ENCODE data around the gene ACOXL.

Gene ACOXL

GRCh38 chr2:110793034-110793433 is 60.7 kb downstream of the ACOXL start:
- Histone ChIP-seq H3K4me3 (ENCODE audit: low read length) (no peak overlapping the region), H3K27ac (ENCODE audit: low read depth, low read length) (no peak overlapping the region), H3K36me3 (ENCODE audit: control insufficient read depth, low read length) (no peaks in the 10 kb centered on the region), H3K9me3 (ENCODE audit: control insufficient read depth, insufficient read depth, low read length) (no peaks in the 10 kb centered on the region), H3K9me2 (replicated peaks; ENCODE audit: control insufficient read depth, low read length) (no peaks in the 10 kb centered on the region), H3K27me3 (ENCODE audit: control insufficient read depth, low read length) (peaks cover 49% of the 10 kb centered on the region), H3F3A (ENCODE audit: control insufficient read depth, insufficient read depth) (no peaks in the 10 kb centered on the region), H3K4me1 (ENCODE audit: control insufficient read depth, low read length) (no peaks in the 10 kb centered on the region), H3K4me2 (ENCODE audit: low read length) (no peak overlapping the region), H3K79me2 (ENCODE audit: control insufficient read depth, low read length) (no peaks in the 10 kb centered on the region), H4K20me1 (ENCODE audit: control insufficient read depth, insufficient read depth, low read depth, low read length) (no peaks in the 10 kb centered on the region)
- TF ChIP-seq EZH2phosphoT487 (IDR thresholded peaks at IDR 0.05; ENCODE audit: borderline replicate concordance, low read length), result no peak
- TF ChIP-seq CTCF (IDR thresholded peaks at IDR 0.05; ENCODE audit: low read depth, low read length, poor library complexity, severe bottlenecking), result no peak

GRCh38 chr2:110794390-110794789 is 62.0 kb downstream of the ACOXL start:
- Histone ChIP-seq H3K4me3 (ENCODE audit: low read length) (no peak overlapping the region), H3K79me2 (ENCODE audit: control insufficient read depth, low read length) (no peaks in the 10 kb centered on the region), H3K27me3 (ENCODE audit: control insufficient read depth, low read length) (peaks cover 46% of the 10 kb centered on the region), H3K9me3 (ENCODE audit: control insufficient read depth, insufficient read depth, low read length) (no peaks in the 10 kb centered on the region), H3K36me3 (ENCODE audit: control insufficient read depth, low read length) (no peaks in the 10 kb centered on the region), H3K27ac (ENCODE audit: low read depth, low read length) (no peak overlapping the region), H4K20me1 (ENCODE audit: control insufficient read depth, insufficient read depth, low read depth, low read length) (no peaks in the 10 kb centered on the region), H3K4me1 (ENCODE audit: control insufficient read depth, low read length) (no peaks in the 10 kb centered on the region), H3F3A (ENCODE audit: control insufficient read depth, insufficient read depth) (no peaks in the 10 kb centered on the region), H3K9me2 (replicated peaks; ENCODE audit: control insufficient read depth, low read length) (no peaks in the 10 kb centered on the region), H3K4me2 (ENCODE audit: low read length) (no peak overlapping the region)
- TF ChIP-seq CTCF (IDR thresholded peaks at IDR 0.05; ENCODE audit: low read depth, low read length, poor library complexity, severe bottlenecking), result no peak
- TF ChIP-seq EZH2phosphoT487 (IDR thresholded peaks at IDR 0.05; ENCODE audit: borderline replicate concordance, low read length), result no peak

- TF ChIP-seq EZH2phosphoT487 (IDR thresholded peaks at IDR 0.05; ENCODE audit: borderline replicate concordance, low read length) (no peak), CTCF (IDR thresholded peaks at IDR 0.05; ENCODE audit: low read depth, low read length, poor library complexity, severe bottlenecking) (no peak)
- H3K4me3 ChIP-seq (ENCODE audit: low read length), result no peak overlapping the region
- no peaks in the 10 kb centered on the region for H3K79me2 ChIP-seq (ENCODE audit: control insufficient read depth, low read length)
- H3K9me2 ChIP-seq (replicated peaks; ENCODE audit: control insufficient read depth, low read length), result no peaks in the 10 kb centered on the region
- H4K20me1 ChIP-seq (ENCODE audit: control insufficient read depth, insufficient read depth, low read depth, low read length), result no peaks in the 10 kb centered on the region
- H3K4me1 ChIP-seq (ENCODE audit: control insufficient read depth, low read length), result no peaks in the 10 kb centered on the region
- no peaks in the 10 kb centered on the region for H3F3A ChIP-seq (ENCODE audit: control insufficient read depth, insufficient read depth)
- no peak overlapping the region for H3K27ac ChIP-seq (ENCODE audit: low read depth, low read length)
- peaks cover 5% of the 10 kb centered on the region for H3K9me3 ChIP-seq (ENCODE audit: control insufficient read depth, insufficient read depth, low read length)
- H3K4me2 ChIP-seq (ENCODE audit: low read length), result no peak overlapping the region
- no peaks in the 10 kb centered on the region for H3K36me3 ChIP-seq (ENCODE audit: control insufficient read depth, low read length)
- peaks cover 42% of the 10 kb centered on the region for H3K27me3 ChIP-seq (ENCODE audit: control insufficient read depth, low read length)
Observed at GRCh38 chr2:110794951-110795350, 62.6 kb downstream of the ACOXL start.
